ENCODE measurements around the gene CACNA1H. TPM values are rescaled to one million over a fixed set of nuclear protein-coding genes. Genes with fewer than 3 reads are reported as not detected.

Gene CACNA1H
- polyA plus RNA-seq, 3 donors from 2014 or later: 0.22 TPM; not detected in 2

DNA sequence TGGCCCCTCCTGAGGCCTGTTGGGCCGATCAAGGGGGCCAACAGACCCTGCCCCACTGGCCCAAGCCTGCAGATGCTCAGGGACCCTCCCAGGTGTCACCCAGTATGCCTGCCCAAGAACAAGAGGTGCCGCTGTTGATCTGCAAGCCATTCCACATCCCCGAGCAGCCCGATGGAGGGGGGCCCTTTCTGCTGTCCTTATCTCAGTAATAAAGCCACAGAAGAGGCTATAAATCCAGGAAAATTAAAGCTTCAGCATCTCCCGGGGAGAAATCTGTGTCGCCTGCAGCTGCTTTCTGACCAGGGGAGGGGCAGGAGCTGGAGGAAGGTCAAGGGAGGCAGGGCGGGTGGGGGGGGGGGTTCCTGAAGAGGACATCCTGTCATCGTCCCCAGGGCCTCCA lies 11.7 kb upstream of the CACNA1H start:
- H3K27ac Mint-ChIP-seq: no peak overlapping the region
- peaks cover 0 to 2% (median 1%) of the 10 kb centered on the region in 3 donors for H3K27me3 Mint-ChIP-seq (ENCODE audit: low read depth in 3 of 3)
- DNase-seq: no peak
- no peaks in the 10 kb centered on the region for H3K4me1 Mint-ChIP-seq
- no peak overlapping the region for H3K4me3 Mint-ChIP-seq
- H3K9me3 Mint-ChIP-seq: no peaks in the 10 kb centered on the region
- no peaks in the 10 kb centered on the region for H3K36me3 Mint-ChIP-seq

DNA sequence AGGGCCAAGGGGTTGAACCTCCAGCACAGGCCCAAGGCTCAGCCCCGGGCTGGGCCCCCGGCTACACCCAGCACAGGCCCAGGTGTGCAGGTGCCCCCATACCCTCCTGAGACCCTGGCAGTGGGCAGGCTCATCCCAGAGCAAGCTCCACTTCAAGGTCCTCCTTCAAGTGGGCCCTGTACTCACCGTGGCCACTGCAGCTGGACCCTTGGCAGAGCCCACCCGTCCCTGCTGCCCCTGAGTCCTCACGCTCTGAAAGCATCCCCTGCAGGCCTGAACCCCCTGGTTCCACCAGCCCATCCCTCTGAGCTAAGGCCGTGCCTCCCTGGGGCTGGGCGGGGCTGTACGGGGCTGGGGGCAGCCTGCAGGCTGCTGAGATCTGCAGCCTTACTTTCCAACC lies 11.2 kb upstream of the CACNA1H start:
- Mint-ChIP-seq H3K27me3 (ENCODE audit: low read depth in 3 of 3) (peaks cover 0 to 2% (median 1%) of the 10 kb centered on the region in 3 donors), H3K36me3 (no peaks in the 10 kb centered on the region), H3K4me1 (no peaks in the 10 kb centered on the region), H3K4me3 (no peak overlapping the region), H3K27ac (no peak overlapping the region), H3K9me3 (no peaks in the 10 kb centered on the region)
- DNase-seq: no peak

DNA sequence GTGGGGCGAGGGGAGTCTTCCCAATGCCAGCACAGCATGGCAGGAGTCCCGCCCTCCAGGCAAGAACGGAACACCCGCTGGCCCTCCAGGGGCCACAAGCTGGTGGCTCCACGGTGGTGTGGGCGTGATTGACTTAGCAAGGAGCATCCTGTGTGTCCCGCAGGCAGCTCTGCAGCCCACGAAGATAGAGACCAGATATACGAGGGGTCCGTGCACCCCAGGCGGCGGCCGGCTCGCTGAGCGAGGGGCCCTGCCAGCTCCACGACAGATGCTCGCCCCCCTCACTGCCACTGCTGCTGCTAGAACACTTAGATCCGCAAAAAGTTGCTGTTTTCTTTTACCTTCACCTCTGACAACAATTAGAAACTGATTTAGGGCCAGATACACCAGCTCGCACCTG lies 10.0 kb upstream of the CACNA1H start:
- Mint-ChIP-seq H3K27ac (no peak overlapping the region), H3K9me3 (no peaks in the 10 kb centered on the region), H3K4me3 (no peak overlapping the region), H3K4me1 (no peaks in the 10 kb centered on the region), H3K27me3 (ENCODE audit: low read depth in 3 of 3) (peaks cover 0 to 2% (median 1%) of the 10 kb centered on the region in 3 donors), H3K36me3 (no peaks in the 10 kb centered on the region)
- no peak for DNase-seq

DNA sequence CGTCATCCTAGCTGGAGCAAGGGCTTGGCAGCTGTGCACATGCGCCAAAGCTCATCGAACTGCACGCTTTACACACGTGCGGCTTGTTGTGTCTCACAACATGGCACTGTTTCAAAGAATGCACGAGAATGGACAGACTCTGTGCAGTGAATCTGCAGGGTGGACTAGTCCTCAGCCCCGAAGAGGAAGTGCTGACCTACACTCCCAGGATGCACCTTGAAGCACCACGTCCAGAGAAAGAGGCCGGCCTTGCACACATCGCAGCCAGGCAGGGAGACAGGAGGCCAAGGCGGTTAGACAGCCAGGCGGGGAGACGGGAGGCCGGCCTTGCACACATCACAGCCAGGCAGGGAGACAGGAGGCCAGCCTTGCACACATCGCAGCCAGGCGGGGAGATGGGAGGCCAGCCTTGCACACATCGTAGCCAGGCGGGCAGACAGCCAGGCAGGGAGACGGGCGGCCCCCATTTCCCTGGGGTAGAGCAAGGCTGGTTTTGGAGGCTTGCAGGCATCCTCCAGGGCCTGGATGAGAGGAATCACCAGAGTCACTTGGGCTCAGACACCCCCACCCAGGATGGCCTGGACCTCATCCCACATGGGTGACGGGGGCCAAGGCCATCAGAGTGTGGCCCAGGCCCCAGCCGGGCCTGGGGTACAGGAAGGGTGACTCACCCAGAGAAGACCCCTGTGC lies 9.0 kb upstream of the CACNA1H start:
- H3K27me3 Mint-ChIP-seq (ENCODE audit: low read depth in 3 of 3): peaks cover 0 to 2% (median 1%) of the 10 kb centered on the region in 3 donors
- no peak overlapping the region for H3K27ac Mint-ChIP-seq
- no peak overlapping the region for H3K4me3 Mint-ChIP-seq
- no peak for DNase-seq
- H3K4me1 Mint-ChIP-seq: no peaks in the 10 kb centered on the region
- no peaks in the 10 kb centered on the region for H3K9me3 Mint-ChIP-seq
- H3K36me3 Mint-ChIP-seq: no peaks in the 10 kb centered on the region

DNA sequence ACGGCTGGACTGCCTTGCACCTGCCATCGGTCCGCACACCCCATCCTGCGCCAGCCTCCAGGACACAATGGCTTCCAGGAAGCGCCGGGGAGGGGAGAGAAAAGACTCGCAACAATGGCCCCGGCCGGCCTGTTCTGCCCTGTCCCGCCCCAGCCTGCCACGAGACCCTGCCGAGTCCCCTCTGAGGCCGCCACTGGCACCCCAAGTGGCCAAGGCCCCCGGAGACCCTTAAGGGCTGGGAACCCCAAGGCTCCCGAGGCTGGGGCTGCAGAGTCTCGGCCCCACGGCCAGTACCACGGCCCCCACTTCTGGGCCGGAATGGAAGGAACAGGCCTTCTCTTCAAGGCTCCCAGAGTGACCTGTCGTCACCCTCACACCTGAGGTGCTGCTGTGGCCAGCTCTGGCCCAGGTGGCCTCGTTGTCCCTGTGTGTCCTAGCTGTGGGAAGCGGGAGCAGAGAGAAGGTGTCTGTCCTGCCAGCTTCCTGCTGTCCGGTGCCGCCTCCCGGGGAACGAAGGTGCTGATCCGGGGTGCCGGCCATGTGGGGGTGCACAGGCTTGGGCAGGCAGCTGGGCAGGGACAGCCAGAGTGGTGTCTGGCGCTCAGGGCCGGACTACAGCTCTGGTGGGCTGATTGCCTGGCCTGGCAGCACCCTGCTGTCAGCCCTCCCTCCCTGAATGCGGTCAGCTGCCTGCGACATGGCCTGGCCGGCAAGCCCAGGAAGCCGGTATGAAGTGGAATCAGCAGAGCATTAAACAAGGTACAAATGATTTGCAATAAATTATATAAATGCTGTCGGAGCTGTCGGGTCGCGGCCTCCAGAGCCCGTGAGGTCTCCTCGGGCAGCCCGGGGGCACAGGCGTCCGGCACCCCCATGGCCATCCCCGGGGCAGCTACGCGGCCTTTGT lies 8.2 kb upstream of the CACNA1H start:
- no peak overlapping the region for H3K4me3 Mint-ChIP-seq
- H3K4me1 Mint-ChIP-seq: no peaks in the 10 kb centered on the region
- no peaks in the 10 kb centered on the region for H3K36me3 Mint-ChIP-seq
- H3K27me3 Mint-ChIP-seq (ENCODE audit: low read depth in 3 of 3): peaks cover 0 to 3% (median 2%) of the 10 kb centered on the region in 3 donors
- no peak overlapping the region for H3K27ac Mint-ChIP-seq
- no peaks in the 10 kb centered on the region for H3K9me3 Mint-ChIP-seq
- DNase-seq: no peak

DNA sequence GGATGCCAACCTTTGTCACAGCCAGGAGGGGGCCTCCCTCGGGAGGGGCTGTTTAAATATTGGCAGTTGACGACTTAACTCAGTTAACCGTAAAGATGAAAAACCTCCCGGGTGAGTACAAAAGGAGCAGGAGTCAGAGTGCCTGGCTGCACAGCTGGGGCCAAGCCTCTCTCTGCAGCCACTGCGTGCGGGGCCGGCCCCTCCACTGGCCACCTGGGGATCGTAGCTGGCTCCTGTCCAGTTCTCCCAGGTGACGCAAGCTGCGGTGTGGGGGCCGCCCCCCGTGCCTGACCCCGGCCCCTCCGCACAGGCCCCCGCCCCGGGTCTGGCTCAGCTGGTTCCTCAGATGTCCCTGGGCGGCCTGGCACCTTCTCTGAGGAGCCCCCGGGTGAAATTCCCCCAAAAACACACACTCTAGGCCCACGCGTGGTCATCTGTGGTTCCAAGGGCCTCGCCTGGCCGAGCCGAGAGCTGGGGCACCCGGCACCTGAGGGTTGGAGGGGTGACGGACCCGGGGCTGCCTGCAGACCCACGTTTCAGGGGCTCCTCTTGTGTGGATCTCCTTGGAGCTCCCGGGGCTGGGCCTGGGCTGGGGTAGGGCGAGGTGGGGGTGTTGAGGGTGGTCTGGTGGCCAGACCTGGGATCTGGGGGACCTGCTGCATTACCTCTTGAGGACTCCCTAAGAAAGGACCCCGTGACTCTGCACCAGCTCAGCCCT lies 7.4 kb upstream of the CACNA1H start:
- no peak overlapping the region for H3K4me3 Mint-ChIP-seq
- no peaks in the 10 kb centered on the region for H3K4me1 Mint-ChIP-seq
- no peak overlapping the region for H3K27ac Mint-ChIP-seq
- H3K36me3 Mint-ChIP-seq: no peaks in the 10 kb centered on the region
- no peak for DNase-seq
- H3K27me3 Mint-ChIP-seq (ENCODE audit: low read depth in 3 of 3): peaks cover 0 to 3% (median 2%) of the 10 kb centered on the region in 3 donors
- H3K9me3 Mint-ChIP-seq: no peaks in the 10 kb centered on the region

DNA sequence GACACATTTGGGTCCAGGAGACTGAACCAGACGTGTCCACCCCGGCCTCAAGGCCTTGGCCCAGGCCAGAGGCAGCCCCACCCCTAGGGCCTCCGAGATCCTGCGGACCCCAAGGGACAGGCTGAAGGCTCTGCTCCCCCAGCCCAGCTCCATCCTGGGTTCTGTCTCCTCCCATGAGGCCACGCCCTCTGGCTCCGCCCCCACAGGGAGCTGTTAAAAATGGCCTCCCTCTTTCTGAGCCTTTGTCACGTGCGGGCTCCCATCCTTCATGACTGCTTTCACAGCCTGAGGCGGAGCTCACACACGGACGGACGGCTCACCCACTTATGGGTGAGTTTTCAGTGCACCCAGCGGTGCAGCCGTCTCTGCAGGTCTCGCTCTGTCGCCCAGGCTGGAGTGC lies 6.5 kb upstream of the CACNA1H start:
- no peak overlapping the region for H3K27ac Mint-ChIP-seq
- peaks cover 2 to 3% (median 2%) of the 10 kb centered on the region in 3 donors for H3K27me3 Mint-ChIP-seq (ENCODE audit: low read depth in 3 of 3)
- no peak overlapping the region for H3K4me3 Mint-ChIP-seq
- no peak for DNase-seq
- no peaks in the 10 kb centered on the region for H3K9me3 Mint-ChIP-seq
- H3K4me1 Mint-ChIP-seq: no peaks in the 10 kb centered on the region
- H3K36me3 Mint-ChIP-seq: no peaks in the 10 kb centered on the region

DNA sequence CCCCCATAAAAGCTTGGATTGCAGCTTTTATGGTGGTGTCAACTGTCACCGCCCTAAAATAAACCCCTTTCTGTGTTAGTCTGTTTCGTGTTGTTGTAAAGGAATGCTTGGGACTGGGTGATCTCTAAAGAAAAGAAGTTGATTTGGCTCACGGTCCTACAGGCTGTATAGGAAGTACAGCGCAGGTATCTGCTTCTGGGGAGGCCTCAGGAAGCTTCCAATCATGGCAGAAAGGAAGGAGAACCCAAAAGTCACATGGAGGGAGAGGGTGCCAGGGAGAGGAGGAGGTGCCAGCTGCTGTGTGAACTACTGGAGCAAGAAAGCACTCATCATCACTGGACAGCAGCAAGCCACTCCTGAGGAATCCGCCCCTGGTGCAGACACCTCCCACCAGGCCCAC lies 5.9 kb upstream of the CACNA1H start:
- Mint-ChIP-seq H3K4me1 (no peaks in the 10 kb centered on the region), H3K9me3 (no peaks in the 10 kb centered on the region), H3K27ac (no peak overlapping the region), H3K4me3 (no peak overlapping the region), H3K27me3 (ENCODE audit: low read depth in 3 of 3) (peaks cover 2 to 4% (median 3%) of the 10 kb centered on the region in 3 donors), H3K36me3 (no peaks in the 10 kb centered on the region)
- no peak for DNase-seq

DNA sequence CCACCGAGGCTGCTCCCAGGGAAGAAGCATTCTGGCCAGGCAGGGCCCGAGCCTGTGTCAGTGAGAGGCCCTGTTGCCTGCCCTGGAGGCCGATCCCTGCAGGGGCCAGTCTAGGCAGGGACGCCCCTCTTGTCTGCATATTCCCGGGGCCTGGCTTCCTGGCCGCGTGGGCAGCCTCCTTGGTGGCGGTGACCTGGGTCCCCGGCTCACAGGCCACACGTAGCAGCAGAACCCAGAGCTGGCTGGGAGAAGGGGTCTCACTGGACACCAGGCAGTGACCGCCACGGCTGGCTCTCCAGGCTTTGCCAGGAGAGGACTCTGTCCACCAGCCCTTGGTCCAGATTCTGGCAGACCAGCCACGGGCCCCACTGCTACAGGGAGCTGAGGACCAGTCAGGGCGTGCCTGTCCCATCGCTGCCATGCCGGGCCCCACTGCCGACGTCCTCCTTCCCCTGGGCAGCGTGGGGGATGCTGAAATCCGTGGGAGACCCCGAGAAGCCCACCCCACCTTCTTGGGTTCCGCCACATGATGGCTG lies 3.7 kb upstream of the CACNA1H start:
- H3K9me3 Mint-ChIP-seq: no peaks in the 10 kb centered on the region
- no peak overlapping the region for H3K4me3 Mint-ChIP-seq
- H3K27ac Mint-ChIP-seq: no peak overlapping the region

DNA sequence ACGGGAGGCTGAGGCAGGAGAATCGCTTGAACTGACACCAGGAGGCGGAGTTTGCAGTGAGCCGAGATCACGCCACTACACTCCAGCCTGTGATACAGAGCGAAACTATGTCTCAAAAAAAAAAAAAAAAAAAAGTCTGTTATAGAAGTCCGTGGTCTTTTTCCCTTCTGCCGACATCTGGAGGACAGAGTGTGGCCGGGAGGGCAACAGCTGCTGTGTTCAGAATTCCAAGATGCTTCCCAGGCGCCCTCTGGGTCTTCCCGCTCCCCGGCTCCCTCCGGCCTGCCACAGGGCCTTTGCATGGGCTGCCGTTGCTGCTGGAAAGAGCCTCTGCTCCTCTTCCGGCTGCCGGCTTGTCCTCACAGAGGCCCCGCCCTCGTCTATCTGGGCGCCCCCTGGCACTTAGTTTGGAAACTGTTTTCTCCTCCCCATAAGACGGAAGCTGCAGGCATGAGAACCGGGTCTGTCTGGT lies 2.4 kb upstream of the CACNA1H start:
- peak overlapping the region in 3 of 5 donors; percentile 1 to 45 (median 25) for H3K4me3 Mint-ChIP-seq
- peaks cover 3 to 4% (median 3%) of the 10 kb centered on the region in 3 donors for H3K27me3 Mint-ChIP-seq (ENCODE audit: low read depth in 3 of 3)
- H3K4me1 Mint-ChIP-seq: peaks cover 0 to 2% of the 10 kb centered on the region in 2 donors
- no peaks in the 10 kb centered on the region for H3K36me3 Mint-ChIP-seq
- DNase-seq: no peak
- H3K9me3 Mint-ChIP-seq: no peaks in the 10 kb centered on the region
- H3K27ac Mint-ChIP-seq: no peak overlapping the region

More for the DNA sequence above, 3.7 kb upstream of the CACNA1H start:
- no peak for DNase-seq
- Mint-ChIP-seq H3K4me1 (no peaks in the 10 kb centered on the region), H3K27me3 (ENCODE audit: low read depth in 3 of 3) (peaks cover 2% of the 10 kb centered on the region in 3 donors), H3K36me3 (no peaks in the 10 kb centered on the region)

DNA sequence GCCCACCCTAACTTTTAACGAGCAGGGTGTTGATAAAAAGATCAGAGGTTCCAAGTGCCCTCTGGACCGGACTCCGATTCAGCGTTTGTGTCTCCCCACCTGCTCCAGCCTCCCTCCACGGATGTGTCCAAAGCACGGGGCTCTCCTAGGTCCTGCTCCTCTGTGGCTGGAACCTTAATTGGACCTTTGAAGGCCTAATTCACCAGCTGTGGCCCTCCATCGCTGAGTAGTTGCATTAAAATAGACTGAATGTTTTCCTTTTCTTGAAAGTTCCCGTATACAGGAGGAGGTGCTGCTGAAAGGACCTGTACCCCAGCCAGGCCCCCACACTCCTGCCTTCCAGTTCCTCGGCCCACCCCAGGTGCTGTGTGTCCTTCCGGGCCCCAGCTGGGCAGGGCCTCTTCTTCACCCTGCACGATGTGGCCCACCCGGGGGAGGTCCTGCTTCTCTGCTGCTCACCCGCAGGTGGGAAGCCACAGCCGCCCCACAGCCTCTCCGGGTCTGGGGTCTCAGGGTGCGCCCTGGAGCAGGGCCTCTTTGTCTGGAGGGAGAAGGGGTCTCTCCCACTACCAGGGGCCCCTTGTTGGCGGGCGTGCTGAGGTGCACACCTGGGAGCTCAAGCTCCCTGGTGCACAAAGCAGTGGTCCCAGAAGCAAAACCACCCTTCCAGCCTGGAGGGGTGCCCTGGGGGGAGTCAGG lies 1.3 kb upstream of the CACNA1H start:
- Mint-ChIP-seq H3K36me3 (no peaks in the 10 kb centered on the region), H3K27ac (peak overlapping the region in 3 of 6 donors; percentile 4 to 40 (median 24)), H3K9me3 (no peaks in the 10 kb centered on the region), H3K4me3 (peak overlapping the region; percentile 55 to 69 (median 63)), H3K4me1 (peaks cover 0 to 2% of the 10 kb centered on the region in 2 donors), H3K27me3 (ENCODE audit: low read depth in 3 of 3) (peaks cover 4 to 8% (median 5%) of the 10 kb centered on the region in 3 donors)
- no peak for DNase-seq

DNA sequence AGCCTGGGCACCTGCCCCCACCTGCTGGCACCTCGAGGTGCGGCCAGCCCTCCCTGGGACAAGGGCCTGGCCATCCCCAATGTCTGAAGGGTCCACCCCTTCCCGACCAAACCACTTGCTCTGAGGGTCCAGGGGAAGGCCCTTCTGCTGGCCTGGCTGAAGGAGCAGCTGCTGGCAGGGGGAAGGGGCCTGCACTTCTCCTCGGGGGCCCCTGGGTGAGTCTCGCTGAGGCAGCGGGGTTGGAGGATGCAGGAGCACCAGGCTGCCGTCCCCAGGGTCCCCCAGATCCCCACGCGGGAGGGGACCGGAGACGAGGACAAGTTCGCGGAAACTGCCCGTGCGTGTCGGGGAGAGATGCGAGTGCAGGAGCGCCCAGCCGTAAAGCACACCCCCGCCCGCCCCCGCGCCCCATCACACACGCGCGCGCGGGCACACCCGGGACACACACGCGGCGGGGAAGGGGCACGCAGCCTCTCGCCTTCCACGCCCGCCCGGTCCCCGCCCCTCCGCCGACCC lies 725 bp upstream of the CACNA1H start:
- no peaks in the 10 kb centered on the region for H3K9me3 Mint-ChIP-seq
- no peaks in the 10 kb centered on the region for H3K36me3 Mint-ChIP-seq
- DNase-seq: peak; percentile 28 to 31 (median 30)
- H3K4me1 Mint-ChIP-seq: peaks cover 0 to 2% of the 10 kb centered on the region in 2 donors
- peaks cover 4 to 8% (median 5%) of the 10 kb centered on the region in 3 donors for H3K27me3 Mint-ChIP-seq (ENCODE audit: low read depth in 3 of 3)
- peak overlapping the region; percentile 15 to 56 (median 36) for H3K4me3 Mint-ChIP-seq
- H3K27ac Mint-ChIP-seq: no peak overlapping the region
